Chondrocyte (in vitro differentiated cells): ENCODE data around the gene F11. TPM values are rescaled to one million over a fixed set of nuclear protein-coding genes. Genes with fewer than 3 reads are reported as not detected.
"Not testable (repeated sequence)": the region's sequence is repeated elsewhere in the genome, so short reads cannot be mapped to it uniquely, and the experiment has no call there.

Experiments
- DNase-seq: peaks from one replicate; pipeline ENCODE4 v3.0.0; 2021; ENCODE audit warnings: mixed read lengths, low spot score
- H3K27ac Mint-ChIP-seq: one replicate; pipeline ENCODE4 v1.8.0; 2021; ENCODE audit warnings: mild to moderate bottlenecking, moderate library complexity, mixed read lengths; ENCODE audit not compliant: unreplicated experiment
- H3K27me3 Mint-ChIP-seq: 2 replicates; pipeline ENCODE4 v1.8.0; 2021; ENCODE audit warnings: low read depth, mixed read lengths
- H3K36me3 Mint-ChIP-seq: 2 replicates; pipeline ENCODE4 v1.8.0; 2021; ENCODE audit warnings: low read depth, mixed read lengths
- H3K4me1 Mint-ChIP-seq: 2 replicates; pipeline ENCODE4 v1.8.0; 2021; ENCODE audit warnings: low read depth, mild to moderate bottlenecking, mixed read lengths
- H3K4me3 Mint-ChIP-seq: one replicate; pipeline ENCODE4 v1.8.0; 2021; ENCODE audit warnings: mild to moderate bottlenecking, moderate library complexity, mixed read lengths; ENCODE audit not compliant: unreplicated experiment
- H3K9me3 Mint-ChIP-seq: 2 replicates; pipeline ENCODE4 v1.8.0; 2021; ENCODE audit warnings: low read depth, mixed read lengths
- total RNA-seq: library from RNA; stranded (reverse); gene quantifications from 3 replicates; pipeline ENCODE4 v1.2.1, GENCODE V29; 2021
- TF ChIP-seq, protein P1 (sequence below): fragments of 200-600 bp; sonication (generic); IDR thresholded peaks from 2 replicates; pipeline ENCODE4 v1.5.0; 2021; ENCODE audit warnings: antibody characterized with exemption, mild to moderate bottlenecking, moderate library complexity

F11 gene
- total RNA-seq, 1 donor from 2014 or later: not detected

DNA sequence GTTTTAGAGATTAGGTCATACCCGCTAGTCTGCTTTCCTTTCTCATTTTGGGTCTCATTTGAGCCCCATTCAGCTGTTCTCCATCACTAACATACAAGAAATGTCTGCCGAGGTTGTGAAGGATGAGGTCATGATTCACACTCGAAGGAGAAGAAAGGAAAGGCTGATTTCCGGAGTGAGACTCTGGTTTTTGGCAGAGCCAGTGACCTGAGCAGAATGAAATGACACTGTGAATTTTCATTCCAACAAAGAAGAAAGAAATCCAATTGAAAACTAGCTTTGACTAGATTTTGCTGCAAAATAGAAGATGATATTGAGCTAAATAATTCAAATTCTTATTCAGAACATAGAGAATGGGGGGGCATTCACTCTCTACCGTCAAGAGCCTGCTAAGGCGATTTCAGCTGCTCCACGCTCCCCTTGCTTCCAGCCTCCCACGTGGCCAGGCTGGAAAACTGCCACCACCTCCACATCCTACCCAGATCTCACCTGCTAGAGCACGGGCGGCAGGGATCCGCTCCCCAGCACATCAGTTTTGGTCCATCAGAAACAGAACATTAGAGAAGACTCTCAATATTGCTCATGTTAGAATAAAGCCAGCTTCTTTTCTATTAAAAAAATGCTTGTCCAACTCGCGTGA is 39.0 kb downstream of the F11 start:
- H3K4me1 Mint-ChIP-seq: peaks cover 6% of the 10 kb centered on the region
- no peaks in the 10 kb centered on the region for H3K9me3 Mint-ChIP-seq
- no peak for DNase-seq
- peaks cover 38% of the 10 kb centered on the region for H3K27me3 Mint-ChIP-seq
- H3K4me3 Mint-ChIP-seq: no peak overlapping the region
- no peak overlapping the region for H3K27ac Mint-ChIP-seq
- no peaks in the 10 kb centered on the region for H3K36me3 Mint-ChIP-seq
- TF ChIP-seq, protein P1, sequence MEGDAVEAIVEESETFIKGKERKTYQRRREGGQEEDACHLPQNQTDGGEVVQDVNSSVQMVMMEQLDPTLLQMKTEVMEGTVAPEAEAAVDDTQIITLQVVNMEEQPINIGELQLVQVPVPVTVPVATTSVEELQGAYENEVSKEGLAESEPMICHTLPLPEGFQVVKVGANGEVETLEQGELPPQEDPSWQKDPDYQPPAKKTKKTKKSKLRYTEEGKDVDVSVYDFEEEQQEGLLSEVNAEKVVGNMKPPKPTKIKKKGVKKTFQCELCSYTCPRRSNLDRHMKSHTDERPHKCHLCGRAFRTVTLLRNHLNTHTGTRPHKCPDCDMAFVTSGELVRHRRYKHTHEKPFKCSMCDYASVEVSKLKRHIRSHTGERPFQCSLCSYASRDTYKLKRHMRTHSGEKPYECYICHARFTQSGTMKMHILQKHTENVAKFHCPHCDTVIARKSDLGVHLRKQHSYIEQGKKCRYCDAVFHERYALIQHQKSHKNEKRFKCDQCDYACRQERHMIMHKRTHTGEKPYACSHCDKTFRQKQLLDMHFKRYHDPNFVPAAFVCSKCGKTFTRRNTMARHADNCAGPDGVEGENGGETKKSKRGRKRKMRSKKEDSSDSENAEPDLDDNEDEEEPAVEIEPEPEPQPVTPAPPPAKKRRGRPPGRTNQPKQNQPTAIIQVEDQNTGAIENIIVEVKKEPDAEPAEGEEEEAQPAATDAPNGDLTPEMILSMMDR: no peak

DNA sequence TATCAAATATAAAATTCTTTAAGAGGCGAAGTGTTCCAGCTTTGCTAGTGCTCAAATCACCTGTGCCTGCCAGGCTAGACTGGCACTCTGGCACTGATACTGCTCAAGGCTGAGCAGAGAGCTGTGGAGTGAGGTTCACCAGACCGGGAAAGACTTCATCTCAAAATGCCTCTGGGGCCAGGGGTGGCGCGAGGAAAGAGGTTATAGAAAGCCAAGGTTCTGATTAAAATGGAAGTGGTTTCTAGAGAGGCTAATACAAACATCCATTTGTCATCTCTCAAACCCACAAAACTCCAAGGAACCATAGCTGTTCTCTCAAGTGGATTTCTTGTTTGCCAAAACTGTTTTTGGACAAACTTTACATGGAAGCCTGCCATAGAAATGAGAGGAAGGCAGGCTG is 41.5 kb downstream of the F11 start:
- Mint-ChIP-seq H3K9me3 (no peaks in the 10 kb centered on the region), H3K4me1 (peaks cover 6% of the 10 kb centered on the region), H3K27me3 (peaks cover 47% of the 10 kb centered on the region), H3K36me3 (no peaks in the 10 kb centered on the region), H3K4me3 (no peak overlapping the region), H3K27ac (no peak overlapping the region)
- TF ChIP-seq, protein P1: no peak
- DNase-seq: no peak

DNA sequence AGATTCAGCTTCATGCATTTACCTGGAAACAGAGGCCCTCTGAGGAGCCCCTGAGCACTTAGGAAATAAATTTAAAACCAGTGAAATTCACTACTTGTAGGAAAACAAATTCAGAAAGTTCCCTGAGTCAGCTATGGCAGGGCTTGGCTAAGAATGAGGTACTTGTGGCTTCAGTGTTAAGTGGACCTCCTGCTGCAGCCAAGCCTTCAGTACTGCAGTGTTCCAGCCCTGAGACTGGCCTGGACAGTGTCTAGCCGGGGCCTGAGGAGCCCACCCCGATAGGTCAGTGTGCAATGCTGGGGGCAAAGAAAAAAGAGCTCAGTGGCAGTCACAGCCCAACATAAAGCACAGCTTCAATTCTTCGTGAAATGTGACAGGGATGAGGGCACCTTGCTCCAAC is 41.9 kb downstream of the F11 start:
- H3K36me3 Mint-ChIP-seq: no peaks in the 10 kb centered on the region
- DNase-seq: no peak
- TF ChIP-seq, protein P1: no peak
- H3K27ac Mint-ChIP-seq: no peak overlapping the region
- H3K4me1 Mint-ChIP-seq: peaks cover 6% of the 10 kb centered on the region
- H3K9me3 Mint-ChIP-seq: no peaks in the 10 kb centered on the region
- H3K4me3 Mint-ChIP-seq: no peak overlapping the region
- peaks cover 43% of the 10 kb centered on the region for H3K27me3 Mint-ChIP-seq

DNA sequence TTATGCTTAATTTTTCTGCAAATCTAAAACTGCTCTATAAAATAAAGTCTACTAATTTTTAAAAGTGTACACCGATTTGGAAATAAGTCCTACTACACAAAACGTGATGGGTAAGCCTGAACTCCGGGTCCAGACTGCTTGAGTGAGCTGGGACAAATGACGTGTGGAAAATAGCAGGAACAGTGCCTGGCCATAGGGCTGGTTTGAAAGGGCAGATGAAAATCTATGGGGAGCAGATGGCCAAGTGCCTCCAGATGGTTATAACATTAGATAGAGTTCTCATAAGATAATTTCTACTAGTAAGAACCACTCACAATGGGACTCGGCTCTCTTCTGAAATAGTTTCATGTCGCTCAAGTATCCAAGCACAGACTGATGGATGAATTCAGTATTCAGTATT is 52.5 kb downstream of the F11 start:
- no peak for DNase-seq
- Mint-ChIP-seq H3K27me3 (peaks cover 29% of the 10 kb centered on the region), H3K4me1 (no peaks in the 10 kb centered on the region), H3K9me3 (no peaks in the 10 kb centered on the region), H3K27ac (no peak overlapping the region), H3K4me3 (no peak overlapping the region), H3K36me3 (no peaks in the 10 kb centered on the region)
- TF ChIP-seq, protein P1: no peak

DNA sequence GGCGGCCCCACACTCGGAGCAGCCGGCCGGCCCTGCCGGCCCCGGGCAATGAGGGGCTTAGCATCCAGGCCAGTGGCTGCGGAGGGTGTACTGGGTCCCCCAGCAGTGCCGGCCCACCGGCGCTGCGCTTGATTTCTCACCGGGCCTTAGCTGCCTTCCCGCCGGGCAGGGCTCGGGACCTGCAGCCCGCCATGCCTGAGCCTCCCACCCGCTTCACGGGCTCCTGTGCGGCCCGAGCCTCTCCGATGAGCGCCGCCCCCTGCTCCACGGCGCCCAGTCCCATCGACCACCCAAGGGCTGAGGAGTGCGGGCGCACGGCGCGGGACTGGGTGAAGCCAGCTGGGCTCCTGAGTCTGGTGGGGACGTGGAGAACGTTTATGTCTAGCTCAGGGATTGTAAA is 58.7 kb downstream of the F11 start:
- not testable (repeated sequence) for H3K36me3 Mint-ChIP-seq, H3K4me3 Mint-ChIP-seq, H3K9me3 Mint-ChIP-seq, DNase-seq, H3K27ac Mint-ChIP-seq, H3K4me1 Mint-ChIP-seq
- peaks cover 26% of the 10 kb centered on the region for H3K27me3 Mint-ChIP-seq

DNA sequence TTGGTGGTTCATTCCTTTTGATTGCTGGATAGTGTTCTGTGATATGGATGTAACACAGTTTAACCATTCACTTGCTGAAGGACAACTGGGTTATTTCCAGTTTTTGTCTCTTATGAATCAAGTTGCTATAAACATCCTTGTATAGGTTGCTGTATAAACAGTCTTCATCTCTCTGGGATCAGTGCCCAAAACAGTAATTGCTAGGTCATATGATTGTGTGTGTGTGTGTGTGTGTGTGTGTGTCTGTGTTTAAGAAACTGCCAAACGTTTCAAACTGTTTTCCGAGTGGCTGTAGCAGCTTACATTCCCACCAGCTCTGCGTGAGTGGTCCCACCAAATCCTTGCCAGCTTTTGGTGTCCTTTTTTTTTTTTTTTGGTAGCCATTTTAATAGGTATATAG is 60.4 kb downstream of the F11 start:
- Mint-ChIP-seq H3K4me1 (no peaks in the 10 kb centered on the region), H3K4me3 (no peak overlapping the region), H3K27ac (no peak overlapping the region), H3K27me3 (peaks cover 21% of the 10 kb centered on the region), H3K9me3 (peaks cover 12% of the 10 kb centered on the region), H3K36me3 (peaks cover 2% of the 10 kb centered on the region)
- DNase-seq: no peak
- TF ChIP-seq, protein P1: no peak
